Stimulated activated CD4-positive, alpha-beta T cell treated with anti-CD3 and anti-CD28 coated beads, TNF-alpha, amount 100 ng/mL, for 4 hours (primary cell): Measurements from ENCODE around the gene ADH7.
A peak's percentile ranks its signal among the peaks of the same experiment; 100 is the strongest.

Experiments
- DNase-seq, 3 experiments: peaks; one replicate each; pipeline ENCODE4 v3.0.0-alpha.2; 2020; ENCODE audit warnings: low read depth in 3 of 3

The ADH7 gene

DNA sequence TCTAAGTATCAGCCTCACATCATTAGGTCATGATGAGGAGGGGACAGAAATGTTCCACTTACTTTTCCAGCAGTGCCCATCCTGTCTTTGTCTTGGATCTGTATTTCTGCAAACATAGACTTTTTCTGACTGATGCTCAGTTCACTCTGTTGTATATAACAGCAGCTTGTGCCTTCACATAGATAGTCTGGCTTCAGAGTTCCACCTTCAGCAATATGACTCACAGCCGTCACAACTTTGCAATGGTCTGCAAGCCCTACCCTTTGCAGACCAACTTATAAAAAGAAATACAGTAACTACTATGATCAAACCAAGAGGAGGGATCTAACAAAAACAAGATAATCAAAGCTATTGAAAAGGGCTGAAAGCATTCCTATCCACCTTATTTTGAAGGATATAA, at the start of gene ADH7:
Gene ADH7 (minus strand): TSS at position 189 of the 400 bp plus-strand sequence. CDS start 109 bp downstream, at position 80.
- no peak for DNase-seq

DNA sequence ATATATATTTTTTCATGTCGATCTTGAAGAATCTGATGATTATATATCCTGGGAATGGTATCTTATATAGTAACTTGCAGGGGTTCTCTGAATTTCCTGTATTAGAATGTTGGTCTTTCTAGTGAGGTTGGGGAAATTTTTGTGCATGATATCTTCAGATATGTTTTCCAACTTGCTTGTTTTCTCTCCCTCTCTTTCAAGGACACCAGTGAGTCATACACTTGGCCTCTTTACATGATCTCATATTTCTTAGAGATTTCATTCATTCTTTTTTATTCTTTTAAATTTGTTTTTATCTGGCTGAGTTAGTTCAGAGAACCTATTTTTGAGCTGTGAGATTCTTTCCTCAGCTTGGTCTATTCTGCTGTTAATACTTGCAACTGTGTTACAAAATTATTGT, 48.5 kb upstream of the ADH7 start:
- DNase-seq, result no peak

DNA sequence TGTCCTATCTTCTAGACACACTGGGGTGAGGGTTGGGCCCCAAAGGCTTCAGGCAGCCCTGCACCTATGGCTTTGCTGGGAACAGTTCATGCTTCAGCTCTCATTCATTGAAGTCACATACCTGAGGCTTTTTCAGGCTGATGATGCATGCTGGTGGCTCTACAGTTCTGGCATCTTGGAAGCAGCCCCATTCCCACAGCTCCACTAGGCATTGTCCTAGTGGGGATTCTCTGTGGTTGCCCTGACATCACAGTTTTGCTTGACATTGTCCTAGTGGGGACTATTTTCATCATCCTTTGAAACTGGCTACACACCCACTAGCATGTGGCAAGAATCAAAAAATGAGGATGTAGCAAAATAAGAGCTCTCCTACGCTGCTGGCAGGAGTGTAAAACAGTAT, 38.0 kb upstream of the ADH7 start:
- no peak for DNase-seq

DNA sequence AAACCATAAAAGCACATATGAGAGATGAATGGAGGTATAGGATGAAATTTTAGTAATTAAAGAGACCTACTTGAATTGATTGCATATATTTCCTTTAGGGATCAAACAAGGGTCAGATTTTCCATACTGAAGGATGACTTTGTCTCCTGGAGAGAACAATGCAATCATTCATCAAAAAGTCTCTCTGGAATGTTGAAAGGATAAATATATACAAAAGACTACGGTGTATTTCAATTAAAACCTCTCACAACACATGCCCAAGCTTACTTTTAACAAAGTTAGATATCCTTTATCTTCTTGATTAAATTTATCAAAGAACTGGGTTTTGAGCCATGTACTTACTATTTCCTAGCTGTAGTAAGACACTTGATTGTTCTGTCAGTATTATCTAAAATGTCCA, 36.8 kb upstream of the ADH7 start:
- no peak for DNase-seq

DNA sequence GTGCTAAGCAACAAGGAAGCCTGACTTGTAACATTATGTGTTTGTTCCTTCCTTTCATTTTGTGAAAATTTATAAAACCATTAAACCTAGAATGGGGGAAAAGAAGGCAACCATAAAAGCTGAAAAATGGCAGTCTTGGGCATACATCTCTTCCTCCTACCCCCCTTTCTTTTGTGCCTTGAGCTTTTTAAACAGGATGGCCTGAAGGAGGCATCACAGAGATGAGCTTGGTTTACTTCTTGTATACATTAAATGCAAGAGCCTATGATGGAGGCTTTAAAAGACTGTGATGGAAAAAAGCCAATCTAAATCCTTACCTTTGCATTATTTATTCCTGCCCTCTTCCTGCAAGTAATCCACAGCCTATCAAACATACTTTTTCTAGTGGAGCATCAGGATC, 36.2 kb upstream of the ADH7 start:
- no peak for DNase-seq

DNA sequence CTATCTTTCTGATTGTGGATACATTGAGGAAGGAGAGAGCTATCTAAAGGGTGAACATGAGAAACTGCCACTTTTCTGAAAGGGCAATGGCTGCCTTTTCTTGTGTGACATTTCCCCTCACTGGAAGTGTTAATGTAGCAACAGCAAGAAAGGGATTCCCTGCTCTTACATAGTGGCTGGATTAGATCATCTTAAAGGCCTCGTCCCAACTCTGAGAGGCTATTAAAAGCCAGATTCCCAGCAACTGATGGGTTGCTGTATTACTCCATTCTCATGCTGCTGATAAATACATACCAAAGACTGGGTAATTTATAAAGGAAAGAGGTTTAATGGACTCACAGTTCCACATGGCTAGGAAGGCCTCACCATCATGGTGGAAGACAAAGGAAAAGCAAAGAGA, 33.7 kb upstream of the ADH7 start:
- no peak for DNase-seq

DNA sequence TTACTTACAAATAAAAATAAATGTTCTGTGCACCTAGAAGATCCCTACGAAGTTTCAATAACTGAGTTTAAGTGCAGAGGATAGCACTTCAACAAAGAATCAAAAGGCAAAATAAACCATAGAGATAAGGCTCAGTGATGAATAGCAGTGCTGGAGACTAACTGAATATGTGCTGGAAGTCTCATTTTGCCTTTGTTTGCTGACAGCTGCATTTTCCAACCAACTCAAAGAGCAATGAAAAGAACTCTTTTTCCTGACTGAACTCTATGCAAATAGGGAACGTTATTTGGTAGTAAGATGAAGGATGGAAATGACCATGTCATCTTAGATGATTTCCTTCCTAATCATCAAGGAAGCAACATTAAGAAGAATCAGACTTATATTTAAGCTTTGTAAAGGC, 32.7 kb upstream of the ADH7 start:
- no peak for DNase-seq

DNA sequence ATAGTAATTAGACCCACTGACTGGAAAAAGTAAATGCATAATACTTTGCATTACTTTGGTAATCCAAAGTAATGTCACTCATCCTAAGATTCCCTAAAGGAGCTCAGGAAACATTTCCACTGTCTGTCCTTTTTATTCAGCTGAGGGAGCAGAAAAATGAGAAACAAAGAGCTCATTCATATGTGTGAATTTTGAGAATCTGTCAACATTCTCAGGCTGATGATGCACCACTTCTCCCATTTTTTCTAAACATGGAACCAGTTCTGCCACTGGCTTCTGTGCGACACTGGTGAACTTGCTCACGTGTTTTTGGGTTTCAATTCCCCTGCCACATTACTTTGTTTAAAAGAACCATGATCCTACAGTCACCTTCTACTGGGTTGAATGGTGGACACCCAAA, 28.4 kb upstream of the ADH7 start:
- no peak for DNase-seq

DNA sequence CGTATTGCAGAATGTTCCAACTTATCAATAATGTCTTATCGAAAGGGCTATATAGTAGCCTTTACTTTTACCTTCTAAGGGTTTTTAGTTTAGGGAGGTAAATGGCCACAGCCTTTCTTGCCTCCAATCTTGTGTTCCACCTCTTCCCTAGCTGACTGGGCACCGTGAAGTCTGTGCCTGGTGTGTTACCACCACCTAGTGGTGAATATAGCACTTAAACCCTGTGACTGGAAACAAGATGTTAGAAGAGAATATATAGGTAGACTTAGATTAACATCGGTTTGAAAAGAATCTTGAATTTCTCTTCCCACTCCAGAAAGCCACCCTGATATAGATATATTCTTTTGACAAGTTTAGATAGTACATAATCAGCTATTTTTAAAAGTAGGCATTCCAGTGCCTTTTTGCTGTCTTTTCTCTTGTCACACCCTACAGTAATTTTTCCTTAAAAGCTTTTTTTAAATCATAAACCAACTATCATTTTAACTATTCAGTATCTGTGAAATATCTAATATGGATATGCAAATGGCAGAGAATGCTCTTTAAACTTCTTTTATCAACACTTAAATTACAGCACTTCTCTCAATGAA, 27.8 kb upstream of the ADH7 start:
- DNase-seq, result peak in 2 of 3 experiments; percentile 8 to 15

DNA sequence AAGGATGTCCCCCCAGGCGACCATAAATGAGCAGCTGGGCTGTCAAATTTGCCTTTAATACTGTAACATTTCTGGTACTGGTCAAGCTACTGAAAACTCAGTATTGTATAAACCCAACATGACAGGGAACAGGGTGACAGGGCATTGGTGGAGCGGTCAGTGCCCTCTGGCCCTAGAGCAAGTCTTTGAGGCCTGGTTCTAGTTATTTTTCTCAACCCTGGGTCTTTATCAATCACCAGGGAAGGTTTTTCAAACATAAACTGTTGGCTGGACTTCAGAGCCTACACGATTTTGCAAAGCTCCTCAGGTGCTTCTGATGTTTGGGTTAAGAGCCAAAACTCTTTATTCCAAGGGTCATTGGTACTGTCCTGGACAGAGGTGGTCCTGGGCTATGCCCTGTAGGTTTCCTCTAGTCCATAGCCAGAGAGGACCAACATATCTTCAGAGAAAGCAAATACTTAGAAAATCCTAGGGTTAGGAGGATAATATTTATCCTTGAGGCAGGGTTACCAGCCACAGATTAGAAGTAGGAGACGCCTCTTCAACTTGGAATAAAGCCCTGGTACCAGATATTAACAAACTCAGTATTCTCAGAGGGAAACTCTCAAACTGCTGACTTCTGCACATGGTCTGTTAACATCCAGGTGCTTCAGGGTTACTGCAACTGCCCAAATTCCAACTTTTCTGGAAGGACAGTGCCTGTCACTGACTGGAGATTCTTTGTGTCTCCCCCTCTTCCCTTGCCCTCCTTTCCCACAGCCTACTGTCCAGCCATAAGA, 26.7 kb upstream of the ADH7 start:
- DNase-seq, result no peak

DNA sequence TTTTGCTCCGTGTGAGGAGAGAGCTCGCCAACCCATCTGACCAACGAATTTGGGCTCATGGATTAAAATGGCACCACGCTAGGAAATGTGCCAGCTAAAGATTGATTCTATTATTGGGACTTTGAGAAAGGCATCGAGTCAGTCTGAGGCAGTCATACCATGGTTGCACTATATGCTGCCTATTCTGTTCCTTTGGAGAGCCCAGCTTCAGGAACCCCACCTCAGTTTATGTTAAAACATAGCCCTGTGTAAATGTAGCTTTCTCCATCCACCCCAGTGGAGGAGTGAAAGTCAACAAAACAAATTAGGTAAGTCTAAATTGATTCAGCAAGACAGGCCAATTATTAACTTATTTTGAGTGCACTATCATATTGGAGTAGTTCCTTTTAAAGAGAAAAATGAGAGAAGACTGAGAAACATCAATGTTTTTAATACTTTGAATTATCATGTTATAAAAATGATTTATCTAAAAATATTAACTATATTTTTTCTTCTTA, 24.5 kb upstream of the ADH7 start:
- no peak for DNase-seq

DNA sequence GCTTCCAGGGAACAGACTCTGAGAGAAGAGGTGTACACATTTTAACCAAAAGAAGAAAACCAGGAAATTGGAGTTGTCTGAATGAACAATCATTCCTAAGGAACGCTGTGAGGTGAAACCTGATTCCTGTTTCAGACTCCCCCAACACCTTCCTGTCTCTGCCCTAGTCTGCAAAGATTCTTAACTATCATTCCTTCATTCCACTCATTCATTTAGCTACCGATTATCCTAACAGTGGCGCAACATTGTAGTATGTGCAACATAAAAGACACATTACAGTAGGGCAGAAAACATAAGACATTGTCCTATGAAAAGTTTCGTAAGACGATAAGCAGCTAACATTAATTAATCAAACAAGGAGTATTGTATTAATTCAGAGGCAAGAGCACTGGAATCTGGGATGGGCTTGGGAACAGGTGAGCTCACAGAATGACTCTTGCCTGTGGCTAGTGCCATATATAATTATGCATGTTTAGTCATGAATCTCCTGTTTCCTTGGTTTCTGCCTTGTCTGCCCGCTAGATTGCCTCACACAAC, 23.8 kb upstream of the ADH7 start:
- DNase-seq, result no peak

DNA sequence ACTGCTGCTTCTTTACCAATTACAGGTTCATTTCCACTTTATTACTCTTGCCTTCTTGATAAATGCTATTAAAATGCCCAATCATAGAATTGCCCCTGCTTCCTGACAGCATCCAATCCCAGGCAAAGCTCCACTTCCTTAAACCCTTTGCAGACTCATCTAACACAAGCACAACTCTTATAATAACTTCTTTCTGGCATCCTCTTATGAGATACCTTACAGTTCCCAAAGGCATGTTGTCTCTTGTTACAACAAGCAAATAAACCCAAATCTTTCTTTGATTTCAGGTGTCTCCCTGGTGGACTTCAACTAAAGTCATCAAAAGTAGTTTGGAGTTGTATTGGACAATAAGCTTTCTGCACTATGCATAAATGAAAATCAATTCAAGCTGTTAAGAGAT, 22.5 kb upstream of the ADH7 start:
- DNase-seq, result no peak

DNA sequence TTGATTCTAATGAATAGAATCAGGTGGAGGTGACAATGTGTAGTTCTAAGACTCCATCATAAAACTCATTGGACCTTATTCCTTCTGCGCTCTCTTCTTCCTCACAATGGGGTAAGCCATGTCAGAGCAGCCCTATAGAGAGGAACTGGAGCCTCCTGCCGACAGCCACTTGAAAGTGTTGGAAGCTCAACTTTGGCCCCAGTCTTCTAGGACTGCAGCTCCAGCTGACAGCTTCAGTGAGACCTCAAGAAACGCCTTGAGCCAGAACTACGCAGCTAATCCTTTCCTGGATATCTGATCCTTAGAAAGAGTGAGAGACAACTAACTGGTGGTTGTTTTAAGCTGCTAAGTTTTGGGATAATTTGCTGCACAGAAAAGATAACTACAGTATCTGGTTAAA, 22.1 kb upstream of the ADH7 start:
- no peak for DNase-seq

DNA sequence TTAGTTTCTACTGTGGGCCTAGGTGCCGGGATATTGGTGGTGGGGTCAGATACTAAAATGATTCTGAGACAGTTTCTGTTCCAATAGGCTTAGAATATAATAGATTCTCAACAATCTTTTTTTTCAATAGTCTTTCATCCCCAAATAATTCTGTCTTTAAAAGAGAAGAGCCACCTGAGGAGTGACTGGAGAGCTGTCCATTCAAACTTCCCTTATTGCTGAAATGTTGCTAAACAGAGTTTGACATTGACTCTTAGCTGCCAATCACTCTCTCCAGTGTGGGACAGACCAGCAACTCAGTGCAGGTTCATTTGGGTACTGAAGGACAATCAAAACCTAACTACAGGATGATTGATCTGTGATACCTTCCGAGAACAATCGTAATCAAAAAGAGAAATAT, 12.4 kb upstream of the ADH7 start:
- no peak for DNase-seq

DNA sequence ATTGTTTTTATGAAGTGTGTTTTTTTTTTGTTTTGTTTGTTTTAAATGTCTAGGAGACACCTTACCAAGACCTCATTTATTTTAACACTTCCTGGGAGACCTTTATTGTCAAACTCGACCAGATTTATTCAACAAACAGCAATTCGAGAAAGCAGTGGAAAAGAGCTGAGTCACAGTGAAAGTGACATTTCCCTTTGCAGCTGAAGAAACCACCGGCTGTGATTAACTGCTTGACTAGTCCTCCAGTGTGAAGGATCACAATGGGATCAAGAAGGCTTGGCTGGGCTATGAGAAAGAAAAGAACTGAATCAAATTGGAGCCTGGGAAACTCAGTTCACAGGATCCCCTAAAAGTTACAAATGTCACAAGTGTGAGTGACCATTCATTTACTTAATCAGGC, 11.9 kb upstream of the ADH7 start:
- no peak for DNase-seq

DNA sequence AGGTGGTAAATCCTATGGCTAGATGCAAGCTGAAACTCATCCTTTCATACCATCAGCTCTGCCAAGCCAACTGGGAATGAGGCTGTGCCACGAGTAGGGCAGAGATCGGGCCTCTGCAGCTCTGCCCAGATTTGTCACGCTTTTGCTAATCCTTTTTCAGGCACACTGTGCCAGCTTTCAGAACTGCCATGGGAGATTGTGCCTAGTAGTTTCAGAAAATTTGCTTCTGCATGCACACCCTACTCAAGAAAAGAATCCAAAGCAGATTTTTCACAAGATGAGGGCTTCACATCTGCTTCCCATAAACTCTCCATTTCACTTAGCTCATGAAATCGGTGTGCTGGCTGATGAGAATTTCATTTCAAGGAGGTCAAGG, 3.3 kb upstream of the ADH7 start:
- DNase-seq, result no peak

DNA sequence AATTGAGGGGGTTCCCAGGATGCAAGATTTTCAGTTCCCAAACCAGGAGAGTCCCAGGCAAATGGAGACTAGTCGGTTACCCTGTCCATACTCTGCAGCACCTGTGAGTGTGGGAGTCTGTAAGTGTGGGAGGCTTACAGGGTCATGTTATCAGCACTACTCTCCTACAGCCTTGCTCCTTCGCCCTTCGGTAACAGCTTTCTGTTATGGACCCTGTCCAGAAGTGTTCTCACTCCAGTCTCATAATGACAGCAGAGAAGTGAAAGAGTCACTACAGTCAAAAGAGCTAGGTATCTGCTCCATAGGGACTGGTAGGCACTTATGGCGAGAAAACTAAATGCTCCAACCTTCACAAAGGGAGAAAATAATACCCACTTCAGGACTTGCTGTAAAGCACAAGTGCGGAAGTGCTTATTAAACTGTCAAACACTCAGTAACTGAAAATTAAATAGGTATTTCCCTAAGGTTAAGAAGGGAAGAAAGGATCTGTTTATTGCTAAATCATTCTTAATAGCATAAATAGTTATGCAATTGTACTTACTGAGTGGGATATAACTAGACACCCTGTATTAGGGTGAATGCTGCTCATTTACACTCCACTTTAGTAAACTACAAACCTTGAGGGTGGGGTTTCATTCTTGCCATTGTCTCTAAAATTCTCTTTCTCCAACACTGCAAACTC, 2.7 kb upstream of the ADH7 start:
- no peak for DNase-seq

DNA sequence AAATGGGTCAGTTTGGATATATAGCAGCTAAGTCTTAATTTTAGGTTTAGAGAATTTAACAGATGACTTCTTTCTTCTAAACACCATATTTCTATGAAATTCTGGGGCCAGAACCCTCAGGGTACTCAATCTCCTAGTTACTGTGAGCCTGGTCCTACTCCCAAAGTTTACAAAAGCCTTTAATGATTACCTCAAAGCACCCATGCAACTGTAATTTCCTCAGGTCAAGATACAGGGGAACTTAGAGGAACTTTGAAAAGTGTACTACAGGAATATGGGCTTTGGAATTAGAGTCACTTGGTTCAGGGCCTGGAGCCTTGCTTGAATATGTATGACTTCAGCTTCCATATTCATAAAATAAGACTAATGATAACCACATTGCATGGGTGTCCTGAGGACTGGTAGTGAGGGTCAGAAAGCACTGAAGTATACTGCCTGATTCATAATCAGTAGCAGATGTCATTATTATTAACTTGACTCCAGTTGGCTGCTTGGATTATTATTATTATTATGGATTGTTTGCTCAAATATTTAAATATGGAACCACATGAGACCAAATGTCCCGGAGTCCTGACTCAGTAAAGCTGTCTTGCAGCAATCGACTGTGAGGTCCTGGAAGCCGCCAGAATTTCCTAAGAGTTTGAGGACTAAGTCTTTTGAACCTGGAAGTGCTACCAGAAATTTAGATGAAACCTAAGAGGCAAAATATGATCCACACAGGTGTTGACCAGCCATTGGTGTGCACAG, 2.0 kb upstream of the ADH7 start:
- DNase-seq, result no peak

DNA sequence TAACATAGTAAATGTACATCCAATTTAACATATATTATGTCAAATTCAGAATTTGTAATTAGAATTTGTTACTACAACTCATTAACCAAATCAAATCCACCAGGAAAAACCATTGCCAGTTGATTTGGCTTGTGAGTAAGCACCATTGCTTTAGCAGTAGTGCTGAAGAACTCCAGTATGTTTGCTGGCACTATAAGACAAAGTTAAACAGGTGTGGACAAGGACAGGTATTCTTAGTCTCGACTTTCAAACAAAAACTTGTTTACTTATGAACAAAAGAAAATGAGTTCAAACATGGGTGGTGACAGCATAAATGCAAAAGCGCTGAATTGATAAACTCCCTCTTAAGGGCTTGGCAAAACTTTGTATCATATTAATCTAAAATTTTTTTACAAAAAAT, 1.3 kb upstream of the ADH7 start:
- DNase-seq, result no peak

DNA sequence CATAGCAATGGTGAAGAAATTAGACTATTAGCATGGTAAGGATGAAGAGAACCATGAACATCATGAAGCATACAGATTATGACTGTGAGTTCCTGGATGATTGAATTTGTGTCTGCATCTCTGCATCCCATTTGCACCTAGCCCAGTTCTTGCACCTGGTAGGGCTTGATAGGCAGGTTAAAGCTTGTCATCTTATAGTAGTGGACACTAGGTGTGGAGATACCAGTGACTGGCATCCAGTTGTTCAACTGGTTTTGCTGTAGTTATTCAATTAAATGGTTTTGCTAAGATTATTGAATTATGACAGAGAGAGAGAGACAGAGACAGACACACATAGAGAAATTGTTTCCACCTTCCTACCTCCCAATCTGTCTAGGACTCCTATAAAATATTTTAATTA, 5.0 kb downstream of the ADH7 start:
- DNase-seq, result no peak

DNA sequence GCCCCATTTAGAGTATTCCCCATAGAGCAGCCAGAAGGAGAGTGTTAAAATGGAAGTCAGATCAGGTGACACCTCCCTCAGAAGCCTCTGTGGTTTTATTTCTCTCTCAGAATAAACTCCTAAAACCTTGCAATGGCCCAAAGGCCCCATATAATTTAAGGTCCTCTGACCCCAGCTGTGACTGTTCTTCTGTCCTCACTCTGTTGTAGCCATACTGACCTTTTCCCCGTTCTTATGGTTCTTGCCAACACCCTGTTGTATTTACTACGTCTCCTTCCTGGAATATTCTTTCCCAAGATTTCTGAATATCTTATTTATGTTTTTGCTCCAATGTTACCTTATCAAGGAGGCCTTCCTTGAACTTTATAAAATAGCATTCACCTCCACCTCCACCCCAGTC, 18.0 kb downstream of the ADH7 start:
- DNase-seq, result no peak
